H1 (cell line): ENCODE measurements around the gene FPR3. TPM values are rescaled to one million over a fixed set of nuclear protein-coding genes. Genes with fewer than 3 reads are reported as not detected.

Experiments
- CTCF ChIA-PET: fragments of 300-600 bp; sonication (Branson Sonifier 250); formaldehyde crosslinking; loops from one replicate; lab custom pipeline; 2021; ENCODE audit not compliant: partially characterized antibody; lab: Charles Lee
- POLR2A ChIA-PET: fragments of 300-600 bp; sonication (Branson Sonifier 250); formaldehyde crosslinking; loops from one replicate; lab custom pipeline; 2021; ENCODE audit warnings: inconsistent platforms; ENCODE audit not compliant: partially characterized antibody; lab: Charles Lee
- DNase-seq, 2 experiments: peaks; one replicate each; pipeline versions ENCODE4 v3.0.0 to v3.0.0-alpha.2; 2010 to 2022; ENCODE audit warnings: low spot score in 2 of 2, low read depth in 1 of 2, mixed read lengths in 1 of 2
- FAIRE-seq: peaks from 2 replicates; lab custom pipeline; 2011; peaks lifted over from hg19 to GRCh38; lab: Jason Lieb, UNC
- H2AFZ ChIP-seq: 2 replicates; pipeline ENCODE4 v1.8.1; 2012; ENCODE audit warnings: low read length, inconsistent platforms
- H2AK5ac ChIP-seq: 2 replicates; pipeline ENCODE4 v1.6.1; 2013; ENCODE audit warnings: low read depth, low read length
- H2BK120ac ChIP-seq: replicated peaks from 2 replicates; pipeline ENCODE3; 2013; ENCODE audit warnings: low read depth, low read length, inconsistent platforms
- H2BK12ac ChIP-seq: 2 replicates; pipeline ENCODE4 v1.6.1; 2013; ENCODE audit warnings: low read depth, low read length
- H2BK15ac ChIP-seq: 2 replicates; pipeline ENCODE4 v1.6.1; 2013; ENCODE audit warnings: low read length
- H2BK20ac ChIP-seq: 2 replicates; pipeline ENCODE4 v1.6.1; 2013; ENCODE audit warnings: low read length
- H2BK5ac ChIP-seq: 2 replicates; pipeline ENCODE4 v1.6.1; 2013; ENCODE audit warnings: low read depth, low read length
- H3K14ac ChIP-seq: 2 replicates; pipeline ENCODE4 v1.6.1; 2013; ENCODE audit warnings: inconsistent platforms; ENCODE audit not compliant: insufficient read length
- H3K18ac ChIP-seq: 2 replicates; pipeline ENCODE4 v1.6.1; 2013; ENCODE audit warnings: low read length; ENCODE audit errors: extremely low read depth
- H3K23ac ChIP-seq: 2 replicates; pipeline ENCODE4 v1.6.1; 2013; ENCODE audit warnings: inconsistent platforms; ENCODE audit not compliant: insufficient read length
- H3K23me2 ChIP-seq: 2 replicates; pipeline ENCODE4 v1.6.1; 2013; ENCODE audit warnings: low read depth, low read length
- H3K27ac ChIP-seq: 2 replicates; pipeline ENCODE4 v1.6.1; 2011; ENCODE audit warnings: low read depth, low read length, inconsistent platforms
- H3K27me3 ChIP-seq, 4 experiments: replicated peaks in 1 of 4; 1 replicate in 1 of 4; 2 replicates in 3 of 4; pipeline versions ENCODE4 v1.6.1 to v1.8.1; 2011 to 2013; ENCODE audit warnings: low read length in 3 of 4, mild to moderate bottlenecking in 3 of 4, inconsistent platforms in 2 of 4, mixed read lengths in 2 of 4, moderate library complexity in 1 of 4; ENCODE audit not compliant: control insufficient read depth in 3 of 4, insufficient read depth in 3 of 4; ENCODE audit errors: extremely low read depth in 1 of 4
- H3K36me3 ChIP-seq, 4 experiments: 2 replicates each; pipeline versions ENCODE4 v1.6.1 to v1.8.1; 2011 to 2013; ENCODE audit warnings: mild to moderate bottlenecking in 4 of 4, low read length in 3 of 4, moderate library complexity in 2 of 4, control low read depth in 1 of 4, inconsistent platforms in 1 of 4; ENCODE audit not compliant: insufficient read depth in 4 of 4, control insufficient read depth in 2 of 4
- H3K4ac ChIP-seq: replicated peaks from 2 replicates; pipeline ENCODE3; 2013; ENCODE audit warnings: low read length, low read depth, mixed read lengths, inconsistent platforms; ENCODE audit not compliant: insufficient read length
- H3K4me1 ChIP-seq, 4 experiments: replicated peaks in 1 of 4; 1 replicate in 1 of 4; 2 replicates in 3 of 4; pipeline versions ENCODE4 v1.6.1 to v1.8.1; 2011 to 2013; ENCODE audit warnings: low read length in 3 of 4, inconsistent platforms in 2 of 4, mixed read lengths in 1 of 4; ENCODE audit not compliant: insufficient read depth in 4 of 4, control insufficient read depth in 3 of 4
- H3K4me2 ChIP-seq, 2 experiments: 2 replicates each; pipeline versions ENCODE4 v1.6.1 to v1.8.1; 2011 to 2013; ENCODE audit warnings: low read depth in 2 of 2, low read length in 2 of 2, control low read depth in 1 of 2, inconsistent platforms in 1 of 2, mild to moderate bottlenecking in 1 of 2; ENCODE audit not compliant: insufficient read depth in 1 of 2
- H3K4me3 ChIP-seq, 4 experiments: fragments of 200-600, 300-600 bp in 1 of 4; sonication (generic), shearing (Covaris generic), sonication (Bioruptor Twin) in 1 of 4; 2 replicates each; pipeline versions ENCODE4 v1.5.1 to v1.8.1; 2011 to 2016; ENCODE audit warnings: low read length in 4 of 4, low read depth in 3 of 4, control low read depth in 2 of 4, inconsistent platforms in 2 of 4, mild to moderate bottlenecking in 2 of 4, mixed read lengths in 1 of 4, moderate library complexity in 1 of 4; ENCODE audit not compliant: insufficient read depth in 2 of 4; ENCODE audit errors: extremely low read depth in 1 of 4
- H3K56ac ChIP-seq: replicated peaks from 2 replicates; pipeline ENCODE3; 2013; ENCODE audit warnings: low read depth, mild to moderate bottlenecking, mixed read lengths, low read length, inconsistent platforms; ENCODE audit not compliant: insufficient read length
- H3K79me1 ChIP-seq: 2 replicates; pipeline ENCODE4 v1.6.1; 2013; ENCODE audit warnings: low read depth, low read length, control low read depth
- H3K79me2 ChIP-seq, 2 experiments: 2 replicates each; pipeline versions ENCODE4 v1.6.1 to v1.8.1; 2012 to 2013; ENCODE audit warnings: low read length in 2 of 2, mild to moderate bottlenecking in 2 of 2, inconsistent platforms in 1 of 2; ENCODE audit not compliant: insufficient read depth in 2 of 2, control insufficient read depth in 1 of 2
- H3K9ac ChIP-seq, 4 experiments: replicated peaks in 1 of 4; 1 replicate in 1 of 4; 2 replicates in 3 of 4; pipeline versions ENCODE4 v1.6.1 to v1.8.1; 2011 to 2013; ENCODE audit warnings: low read depth in 3 of 4, low read length in 3 of 4, control low read depth in 2 of 4, mild to moderate bottlenecking in 2 of 4, moderate library complexity in 2 of 4, inconsistent platforms in 1 of 4; ENCODE audit errors: extremely low read depth in 1 of 4
- H3K9me3 ChIP-seq, 2 experiments: 2 replicates each; pipeline versions ENCODE4 v1.6.1 to v1.8.1; 2012 to 2013; ENCODE audit warnings: mild to moderate bottlenecking in 2 of 2, moderate library complexity in 2 of 2, control low read depth in 1 of 2, inconsistent platforms in 1 of 2, low read depth in 1 of 2, low read length in 1 of 2, mixed read lengths in 1 of 2; ENCODE audit not compliant: insufficient read depth in 2 of 2
- H4K20me1 ChIP-seq, 2 experiments: replicated peaks in 1 of 2; 2 replicates each; pipeline versions ENCODE3 to v1.8.1; 2011 to 2013; ENCODE audit warnings: inconsistent platforms in 2 of 2, low read length in 2 of 2, mild to moderate bottlenecking in 1 of 2; ENCODE audit not compliant: insufficient read depth in 2 of 2, control insufficient read depth in 1 of 2
- H4K5ac ChIP-seq: 2 replicates; pipeline ENCODE4 v1.6.1; 2013; ENCODE audit warnings: low read length, low read depth, mixed read lengths, inconsistent platforms; ENCODE audit not compliant: insufficient read length
- H4K8ac ChIP-seq: 2 replicates; pipeline ENCODE4 v1.8.0; 2013; ENCODE audit warnings: mild to moderate bottlenecking, moderate library complexity, low read length, inconsistent platforms; ENCODE audit not compliant: insufficient read depth; ENCODE audit errors: extremely low read depth
- H4K91ac ChIP-seq: replicated peaks from 2 replicates; pipeline ENCODE3; 2013; ENCODE audit warnings: low read length, mixed read lengths, inconsistent platforms; ENCODE audit not compliant: insufficient read length
- BCL11A ChIP-seq, 2 experiments: IDR thresholded peaks; one replicate each; pipeline ENCODE4 v1.6.1; 2011; ENCODE audit warnings: low read depth in 2 of 2, low read length in 2 of 2, mild to moderate bottlenecking in 2 of 2
- CHD1 ChIP-seq: IDR thresholded peaks from 2 replicates; pipeline ENCODE4 v1.6.1; 2012; ENCODE audit warnings: low read depth, low read length, improper control_type of control experiment
- CHD2 ChIP-seq: IDR thresholded peaks from 2 replicates; pipeline ENCODE4 v1.6.1; 2012; ENCODE audit warnings: low read length, improper control_type of control experiment
- CTBP2 ChIP-seq: IDR thresholded peaks from 2 replicates; pipeline ENCODE4 v1.7.0; 2011; ENCODE audit warnings: borderline replicate concordance, mild to moderate bottlenecking, moderate library complexity, mixed read lengths, low read length; ENCODE audit not compliant: insufficient read depth, insufficient read length
- EZH2 ChIP-seq: fragments of 200-600 bp; sonication (generic); IDR thresholded peaks from 2 replicates; pipeline ENCODE4 v1.7.1; 2012; ENCODE audit warnings: low read depth, mild to moderate bottlenecking, moderate library complexity, low read length, inconsistent platforms; ENCODE audit not compliant: severe bottlenecking
- HDAC6 ChIP-seq: IDR thresholded peaks from one replicate; pipeline ENCODE4 v1.7.1; 2012; ENCODE audit warnings: low read depth, mild to moderate bottlenecking, inconsistent platforms, low read length, moderate library complexity
- NRF1 ChIP-seq: IDR thresholded peaks from 2 replicates; pipeline ENCODE4 v1.6.1; 2011; ENCODE audit warnings: mild to moderate bottlenecking, low read depth, low read length, improper control_type of control experiment
- POLR2A ChIP-seq, 2 experiments: IDR thresholded peaks; 1 replicate in 1 of 2; 2 replicates in 1 of 2; pipeline ENCODE4 v1.6.1; 2011; ENCODE audit warnings: low read depth in 2 of 2, low read length in 2 of 2, mild to moderate bottlenecking in 2 of 2; ENCODE audit errors: control extremely low read depth in 1 of 2
- RAD21 ChIP-seq, 2 experiments: IDR thresholded peaks in 1 of 2; conservative IDR thresholded peaks in 1 of 2; 2 replicates each; pipeline ENCODE4 v1.6.1; 2011; ENCODE audit warnings: low read depth in 2 of 2, low read length in 2 of 2, improper control_type of control experiment in 1 of 2, inconsistent platforms in 1 of 2, mild to moderate bottlenecking in 1 of 2, moderate library complexity in 1 of 2
- RBBP5 ChIP-seq: IDR thresholded peaks from 2 replicates; pipeline ENCODE4 v1.7.1; 2012; ENCODE audit warnings: low read depth, mild to moderate bottlenecking, inconsistent platforms, low read length, moderate library complexity, borderline replicate concordance
- RNF2 ChIP-seq: fragments of 200-900, 300-1000 bp; sonication (generic); IDR thresholded peaks from 2 replicates; pipeline ENCODE4 v1.7.1; 2016; ENCODE audit warnings: borderline replicate concordance, low read depth, mild to moderate bottlenecking, antibody characterized with exemption, low read length; ENCODE audit not compliant: poor library complexity, severe bottlenecking; ENCODE audit errors: missing control alignments
- SAP30 ChIP-seq: fragments of 300-600 bp; sonication (generic); IDR thresholded peaks from 2 replicates; pipeline ENCODE4 v1.7.1; 2012; ENCODE audit warnings: low read length, moderate library complexity, mild to moderate bottlenecking, inconsistent platforms; ENCODE audit not compliant: insufficient read depth, insufficient replicate concordance
- SIN3A ChIP-seq, 2 experiments: IDR thresholded peaks in 1 of 2; conservative IDR thresholded peaks in 1 of 2; 2 replicates each; pipeline ENCODE4 v1.6.1; 2011 to 2012; ENCODE audit warnings: low read length in 2 of 2, improper control_type of control experiment in 1 of 2, low read depth in 1 of 2, mild to moderate bottlenecking in 1 of 2
- WGBS, 2 experiments: shearing (Covaris generic) in 1 of 2; methylation state at CpG; one replicate each; pipeline versions ENCODE4 v1.1.6 to v1.1.7; 2013 to 2015; ENCODE audit warnings: low lambda C conversion rate in 2 of 2, mixed read lengths in 2 of 2, inconsistent platforms in 1 of 2, low coverage in 1 of 2, missing lambda C conversion rate in 1 of 2; ENCODE audit not compliant: insufficient replicate concordance in 2 of 2, insufficient coverage in 1 of 2, insufficient read length in 1 of 2; ENCODE audit errors: extremely low coverage in 1 of 2, missing lambda C conversion rate in 1 of 2; 5-methylcytosine and 5-hydroxymethylcytosine counted together
- polyA plus RNA-seq, 7 experiments: library from polyadenylated mRNA; depleted of rRNA in 3 of 7; stranded (reverse) in 5 of 7; unstranded in 2 of 7; fragments of >200 nt in 5 of 7; fragments of 200-250 nt in 2 of 7; gene quantifications; 1 replicate in 5 of 7; 2 replicates in 1 of 7; 4 replicates in 1 of 7; pipeline versions ENCODE4 v1.2.1 to v1.2.3, GENCODE V29; 2011 to 2013; ENCODE audit warnings: missing spikeins in 2 of 7, mixed read lengths in 2 of 7
- total RNA-seq: library from RNA; stranded (reverse); fragmentation: NEBNext Ultra II Directional; extraction: Animal tissue kit (Norgen Biotek cat#: 25700); gene quantifications from 2 replicates; pipeline ENCODE4 v1.2.1, GENCODE V29; 2021

FPR3 gene
- total and polyA plus RNA-seq, 2 of the 8 experiments (the other 6 are each of a cell fraction or from before 2014, with no cell fraction given) = not detected

- Histone ChIP-seq H2BK20ac (no peak overlapping the region), H4K20me1 (no peaks in the 10 kb centered on the region), H3K4me1 (no peaks in the 10 kb centered on the region), H3K23ac (no peak overlapping the region), H3K27me3 (no peaks in the 10 kb centered on the region), H3K9me3 (peaks cover 19 to 26% of the 10 kb centered on the region in 2 experiments; a peak in 3 of 4 replicates), H2BK5ac (no peak overlapping the region), H3K56ac (no peak overlapping the region), H4K8ac (no peak overlapping the region), H2BK120ac (no peak overlapping the region), H3K4ac (no peak overlapping the region), H3K23me2 (0 out of 2 replicates have a peak, but pooled peaks cover 2% of the 10 kb centered on the region), H3K36me3 (no peaks in the 10 kb centered on the region), H3K4me2 (no peak overlapping the region), H3K79me1 (no peaks in the 10 kb centered on the region), H2BK15ac (no peak overlapping the region)
- DNase-seq = no peak
- TF ChIP-seq BCL11A (IDR thresholded peaks at IDR 0.05; ENCODE audit: low read depth in 2 of 2, low read length in 2 of 2) (no peak), CHD1 (no peak), SIN3A (conservative IDR thresholded peaks at IDR 0.05 in 1 of 2, IDR thresholded peaks at IDR 0.05 in 1 of 2; ENCODE audit: low read depth in 1 of 2, low read length in 2 of 2) (no peak), CTBP2 (no peak), RNF2 (no peak), SAP30 (no peak), NRF1 (no peak), RBBP5 (no peak), EZH2 (no peak), POLR2A (IDR thresholded peaks at IDR 0.05; ENCODE audit: control extremely low read depth in 1 of 2, low read depth in 2 of 2, low read length in 2 of 2) (no peak), RAD21 (IDR thresholded peaks at IDR 0.05 in 1 of 2, conservative IDR thresholded peaks at IDR 0.05 in 1 of 2; ENCODE audit: low read depth in 2 of 2, low read length in 2 of 2) (no peak), CHD2 (no peak), HDAC6 (no peak)
- TF ChIP-seq, all 59 proteins: peak for 0
- ChIA-PET CTCF (interaction anchor here (0.6 kb wide), 1 partner anchor 146 kb away, joined by 5 read pairs; no protein-coding TSS in a partner anchor), POLR2A (interaction anchor here (0.7 kb wide), 1 partner anchor 30 kb away, joined by 3 read pairs; no protein-coding TSS in a partner anchor)
- Histone ChIP-seq H3K9ac (no peak overlapping the region), H3K4me3 (no peak overlapping the region), H2BK12ac (no peak overlapping the region), H3K79me2 (no peaks in the 10 kb centered on the region), H4K91ac (no peak overlapping the region), H2AFZ (no peak overlapping the region), H3K27ac (no peak overlapping the region), H3K18ac (no peak overlapping the region), H4K5ac (no peak overlapping the region), H3K14ac (no peak overlapping the region), H2AK5ac (no peak overlapping the region)
- FAIRE-seq = no peak
- 88% methylated on average over 2 of the region's 2 CpGs; no CpG with 5 or more reads in 1 of the 2 experiments for WGBS, 2 experiments
These were observed 27.4 kb downstream of the FPR3 start for GRCh38 chr19:51822325-51822724.
